GM10266 (cell line): Measurements from ENCODE around the gene NFIL3.

Experiments used
- DNase-seq: peaks from one replicate; pipeline ENCODE4 v3.0.0; 2012; ENCODE audit errors: extremely low spot score
- CTCF ChIP-seq: IDR thresholded peaks from 2 replicates; pipeline ENCODE4 v1.5.1; 2012; ENCODE audit warnings: mild to moderate bottlenecking, low read depth; ENCODE audit not compliant: control insufficient read depth, insufficient read depth; ENCODE audit errors: missing control alignments

NFIL3 gene

GRCh38 chr9:91364005-91364404, 59.6 kb downstream of the NFIL3 start:
- no peak for DNase-seq
- no peak for TF ChIP-seq CTCF

- peak; percentile 16 for DNase-seq
- TF ChIP-seq CTCF, result no peak
These were observed 61.5 kb downstream of the NFIL3 start for GRCh38 chr9:91362051-91362611.

- TF ChIP-seq CTCF, result peak; percentile 2
- peak; percentile 94 for DNase-seq
These were observed 62.2 kb downstream of the NFIL3 start, which contains the start of gene AUH for GRCh38 chr9:91361291-91362050. Gene AUH (minus strand): TSS chr9:91361918. CDS start chr9:91361889, 29 bp downstream.

GRCh38 chr9:91360551-91361290, 62.9 kb downstream of the NFIL3 start:
- peak; percentile 26 for DNase-seq
- TF ChIP-seq CTCF, result no peak

GRCh38 chr9:91359734-91360470, 63.7 kb downstream of the NFIL3 start:
- no peak for DNase-seq
- TF ChIP-seq CTCF, result no peak

GRCh38 chr9:91359083-91359482, 64.5 kb downstream of the NFIL3 start:
- TF ChIP-seq CTCF, result no peak
- no peak for DNase-seq
